ENCODE data around the gene ZKSCAN2. TPM values are rescaled to one million over a fixed set of nuclear protein-coding genes. Genes with fewer than 3 reads are reported as not detected.
A peak's percentile ranks its signal among the peaks of the same experiment; 100 is the strongest.

Gene ZKSCAN2
- polyA plus RNA-seq, 3 donors = 0.44 to 0.79 (median 0.56) TPM

- no peaks in the 10 kb centered on the region for H3K4me1 Mint-ChIP-seq
- Histone ChIP-seq H3K79me2 (ENCODE audit: insufficient read depth, low read length) (no peaks in the 10 kb centered on the region), H3K36me3 (replicated peaks in 1 of 2; ENCODE audit: control insufficient read depth in 1 of 2, insufficient read depth in 2 of 2, low read length in 2 of 2) (no peaks in the 10 kb centered on the region), H3K27ac (ENCODE audit: low read depth in 1 of 2, low read length in 2 of 2) (no peak overlapping the region), H3K9ac (ENCODE audit: insufficient read depth, low read length, poor library complexity, severe bottlenecking) (no peak overlapping the region), H3K4me1 (ENCODE audit: control insufficient read depth in 1 of 2, insufficient read depth in 2 of 2, low read length in 2 of 2) (no peaks in the 10 kb centered on the region), H3K9me3 (replicated peaks in 1 of 2; ENCODE audit: control insufficient read depth in 1 of 2, insufficient read depth in 1 of 2, low read length in 2 of 2) (no peaks in the 10 kb centered on the region), H4K20me1 (ENCODE audit: insufficient read depth, low read length) (no peaks in the 10 kb centered on the region), H3K27me3 (ENCODE audit: control insufficient read depth in 2 of 2, insufficient read depth in 2 of 2, low read length in 2 of 2) (no peaks in the 10 kb centered on the region), H3K4me2 (replicated peaks; ENCODE audit: extremely low read depth, low read length, poor library complexity, severe bottlenecking) (no peak overlapping the region), H2AFZ (ENCODE audit: insufficient read depth, low read depth, low read length, poor library complexity, severe bottlenecking) (no peak overlapping the region), H3K4me3 (replicated peaks in 1 of 3; ENCODE audit: low read depth in 2 of 3, low read length in 3 of 3) (no peak overlapping the region)
- WGBS (ENCODE audit: insufficient coverage) = 91% methylated on average over 3 of the region's 4 CpGs
- no peak for TF ChIP-seq CTCF (IDR thresholded peaks at IDR 0.05)
- no peak for DNase-seq
- intact Hi-C loops (cut with micrococcal nuclease) = no loop called here
- no peak overlapping the region for H3K4me3 Mint-ChIP-seq
- no peaks in the 10 kb centered on the region for H3K36me3 Mint-ChIP-seq
- H3K9me3 Mint-ChIP-seq = no peaks in the 10 kb centered on the region
- H3K27me3 Mint-ChIP-seq (ENCODE audit: low read depth in 3 of 3) = peaks cover 0 to 2% (median 0%) of the 10 kb centered on the region in 3 donors
- no peak overlapping the region for H3K27ac Mint-ChIP-seq
Observed at GRCh38 chr16:25198021-25198420, 59.6 kb downstream of the ZKSCAN2 start.

DNA sequence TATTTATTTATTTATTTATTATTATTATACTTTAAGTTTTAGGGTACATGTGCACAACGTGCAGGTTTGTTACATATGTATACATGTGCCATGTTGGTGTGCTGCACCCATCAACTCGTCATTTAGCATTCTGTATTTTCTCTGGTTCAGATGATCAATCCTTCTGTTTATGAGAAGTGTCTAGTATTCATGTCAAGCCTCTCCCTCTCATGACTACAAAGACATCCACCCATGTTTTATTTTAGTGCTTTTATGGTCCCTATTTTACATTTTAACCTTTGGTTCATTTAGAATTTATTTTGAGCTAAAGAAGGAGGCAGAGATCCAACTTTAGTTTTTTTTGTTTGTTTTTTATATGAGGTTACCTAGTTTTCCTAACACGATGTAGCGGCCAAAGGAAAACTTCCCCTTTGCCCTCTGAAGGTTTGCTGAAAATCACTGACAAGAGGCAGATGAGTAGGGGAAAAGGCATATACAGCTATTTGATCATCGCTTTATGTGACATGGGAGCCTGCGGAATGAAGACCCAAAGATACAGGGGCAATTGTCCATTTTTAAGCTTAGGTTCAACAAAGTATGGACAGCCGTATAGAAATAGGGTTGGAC, 63.3 kb downstream of the ZKSCAN2 start:
- Mint-ChIP-seq H3K36me3 (no peaks in the 10 kb centered on the region), H3K27ac (peak overlapping the region in 1 of 7 donors; percentile 73), H3K9me3 (no peaks in the 10 kb centered on the region), H3K27me3 (ENCODE audit: low read depth in 3 of 3) (peaks cover 0 to 2% (median 0%) of the 10 kb centered on the region in 3 donors), H3K4me1 (no peaks in the 10 kb centered on the region), H3K4me3 (no peak overlapping the region)
- TF ChIP-seq CTCF (IDR thresholded peaks at IDR 0.05) = no peak
- no peaks in the 10 kb centered on the region for H3K27me3 ChIP-seq (ENCODE audit: control insufficient read depth in 2 of 2, insufficient read depth in 2 of 2, low read length in 2 of 2)
- H3K9me3 ChIP-seq (replicated peaks in 1 of 2; ENCODE audit: control insufficient read depth in 1 of 2, insufficient read depth in 1 of 2, low read length in 2 of 2) = no peaks in the 10 kb centered on the region
- H3K4me1 ChIP-seq (ENCODE audit: control insufficient read depth in 1 of 2, insufficient read depth in 2 of 2, low read length in 2 of 2) = no peaks in the 10 kb centered on the region
- WGBS (ENCODE audit: insufficient coverage) = 94% methylated on average over 5 of the region's 7 CpGs
- DNase-seq = no peak
- no peak overlapping the region for H3K4me3 ChIP-seq (replicated peaks in 1 of 3; ENCODE audit: low read depth in 2 of 3, low read length in 3 of 3)
- no peaks in the 10 kb centered on the region for H3K79me2 ChIP-seq (ENCODE audit: insufficient read depth, low read length)
- H3K27ac ChIP-seq (ENCODE audit: low read depth in 1 of 2, low read length in 2 of 2) = no peak overlapping the region
- intact Hi-C loops (cut with micrococcal nuclease) = no loop called here
- no peak overlapping the region for H3K4me2 ChIP-seq (replicated peaks; ENCODE audit: extremely low read depth, low read length, poor library complexity, severe bottlenecking)
- H4K20me1 ChIP-seq (ENCODE audit: insufficient read depth, low read length) = no peaks in the 10 kb centered on the region
- no peak overlapping the region for H2AFZ ChIP-seq (ENCODE audit: insufficient read depth, low read depth, low read length, poor library complexity, severe bottlenecking)
- H3K36me3 ChIP-seq (replicated peaks in 1 of 2; ENCODE audit: control insufficient read depth in 1 of 2, insufficient read depth in 2 of 2, low read length in 2 of 2) = no peaks in the 10 kb centered on the region
- no peak overlapping the region for H3K9ac ChIP-seq (ENCODE audit: insufficient read depth, low read length, poor library complexity, severe bottlenecking)

Data from CD14-positive monocyte (primary cell).